ENCODE data around the gene OCRL.

OCRL gene

GRCh38 chrX:129540068-129540653 is at the start of gene OCRL:
OCRL (plus strand) TSS chrX:129540259; CDS start chrX:129540440, 181 bp downstream.
- peak; percentile 85 for DNase-seq

GRCh38 chrX:129490330-129490729 is 49.7 kb upstream of the OCRL start:
- no peak for DNase-seq

GRCh38 chrX:129493643-129494042 is 46.4 kb upstream of the OCRL start:
- DNase-seq, result no peak

GRCh38 chrX:129494887-129495286 is 45.2 kb upstream of the OCRL start:
- DNase-seq, result no peak

GRCh38 chrX:129495900-129496299 is 44.2 kb upstream of the OCRL start:
- no peak for DNase-seq

- no peak for DNase-seq
Observed at GRCh38 chrX:129496625-129497024, 43.4 kb upstream of the OCRL start.

- DNase-seq, result no peak
Observed at GRCh38 chrX:129497146-129497843, 42.8 kb upstream of the OCRL start.

- no peak for DNase-seq
Observed at GRCh38 chrX:129510331-129510730, 29.7 kb upstream of the OCRL start.

- no peak for DNase-seq
Observed at GRCh38 chrX:129511689-129512088, 28.4 kb upstream of the OCRL start.

- no peak for DNase-seq
Observed at GRCh38 chrX:129512409-129512808, 27.6 kb upstream of the OCRL start.

GRCh38 chrX:129516402-129516801 is 23.7 kb upstream of the OCRL start:
- no peak for DNase-seq

GRCh38 chrX:129520151-129520550 is 19.9 kb upstream of the OCRL start:
- DNase-seq, result no peak

- DNase-seq, result peak; percentile 80
Observed at GRCh38 chrX:129522184-129523078, 17.6 kb upstream of the OCRL start.

- DNase-seq, result peak; percentile 86
Observed at GRCh38 chrX:129523079-129523911, 16.8 kb upstream of the OCRL start, which contains the start of gene SMARCA1. SMARCA1 (minus strand) TSS chrX:129523490; CDS start chrX:129523370, 120 bp downstream.

GRCh38 chrX:129524250-129524850 is 15.7 kb upstream of the OCRL start:
- no peak for DNase-seq

- DNase-seq, result no peak
Observed at GRCh38 chrX:129525162-129525561, 14.9 kb upstream of the OCRL start.

- no peak for DNase-seq
Observed at GRCh38 chrX:129525896-129526295, 14.2 kb upstream of the OCRL start.

- DNase-seq, result no peak
Observed at GRCh38 chrX:129529685-129530281, 10.3 kb upstream of the OCRL start.

GRCh38 chrX:129530410-129530809 is 9.6 kb upstream of the OCRL start:
- no peak for DNase-seq

GRCh38 chrX:129531132-129531531 is 8.9 kb upstream of the OCRL start:
- no peak for DNase-seq

- no peak for DNase-seq
Observed at GRCh38 chrX:129534816-129535578, 5.1 kb upstream of the OCRL start.

Measured in NCI-H82 (cell line).